ENCODE results near the gene THOC6. TPM values are rescaled to one million over a fixed set of nuclear protein-coding genes. Genes with fewer than 3 reads are reported as not detected.

The THOC6 gene
- total and polyA plus RNA-seq, 4 donors = 10.8 to 14.8 (median 11.7) TPM

DNA sequence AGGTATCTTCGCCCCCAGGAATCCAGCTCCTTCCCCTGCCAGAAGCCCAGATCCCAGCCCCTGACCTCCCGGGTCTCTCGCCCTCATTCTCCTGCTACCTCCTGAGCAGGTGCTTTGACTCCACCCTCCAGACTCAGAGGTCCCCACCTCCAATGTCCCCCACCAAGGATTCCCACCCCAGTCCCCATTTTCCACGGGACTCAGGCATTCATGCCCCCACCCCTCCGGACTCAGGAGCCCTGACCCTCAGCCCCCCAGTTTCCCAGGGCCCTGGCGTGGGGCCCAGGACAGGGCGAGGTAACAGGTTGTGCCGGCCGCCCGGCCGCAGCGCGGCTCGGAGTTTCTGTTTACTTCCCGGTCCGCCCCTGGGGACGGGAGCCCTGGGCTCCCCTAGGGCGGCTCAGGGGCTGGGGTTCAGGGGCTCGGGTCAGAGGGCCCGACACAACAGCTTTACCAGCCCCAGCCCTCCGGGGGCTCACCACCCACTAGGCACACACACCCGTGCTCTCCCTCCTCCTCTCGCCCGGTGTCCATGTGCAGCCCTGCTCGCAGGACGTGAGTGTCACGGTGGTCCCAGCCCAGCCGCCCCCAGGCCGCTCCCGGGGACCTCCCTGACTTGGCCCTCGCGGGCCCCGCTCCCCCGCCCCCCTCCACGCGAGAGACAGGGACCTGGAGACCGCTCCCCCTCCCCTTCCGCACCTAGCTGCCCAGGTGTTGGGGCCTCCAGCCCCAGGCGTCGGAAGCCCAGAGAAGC, 12.3 kb downstream of the THOC6 start:
- WGBS = 3% methylated on average over 40 of the region's 40 CpGs

DNA sequence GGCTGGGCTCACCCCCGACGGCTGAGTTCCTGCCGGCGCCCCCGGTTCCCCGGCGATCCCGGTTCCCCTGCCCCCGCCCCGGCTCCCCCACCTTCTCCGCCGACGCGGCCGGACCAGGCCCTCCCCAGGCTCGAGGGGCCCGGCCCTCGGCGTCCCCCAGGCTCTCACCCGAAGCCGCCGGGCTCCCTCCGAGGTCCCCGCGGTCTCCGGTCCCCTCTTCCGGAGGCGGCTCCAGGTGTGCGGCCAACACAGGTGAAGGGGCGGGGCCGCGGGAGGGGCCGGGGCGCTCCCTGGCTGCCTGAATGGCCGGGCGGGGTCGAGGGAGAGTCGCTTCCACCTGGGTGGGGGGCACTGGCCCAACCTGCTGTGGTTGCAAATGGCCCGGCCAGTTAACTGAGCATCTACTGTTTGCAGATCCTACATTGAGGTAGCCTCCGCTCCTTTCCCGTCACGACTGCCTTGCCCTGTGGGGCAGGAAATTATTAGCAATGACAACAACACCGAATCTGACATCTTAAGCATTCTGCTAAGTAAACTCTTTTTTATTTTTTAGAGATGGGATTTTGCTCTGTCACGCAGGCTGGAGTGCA, 13.0 kb downstream of the THOC6 start, which contains the start of gene BICDL2:
Gene BICDL2, minus strand, starts transcription at position 219 of the 590 bp plus-strand sequence. CDS start 1,448 bp downstream, outside the sequence.
- Histone ChIP-seq H3K27ac (ENCODE audit: low read depth in 1 of 2, low read length in 2 of 2) (no peak within 1 kb of the TSS), H3K27me3 (ENCODE audit: control insufficient read depth in 4 of 4, insufficient read depth in 4 of 4, low read length in 3 of 4) (peaks cover 0 to 8% (median 5%) of the 10 kb centered on the region in 4 donors), H3K4me1 (ENCODE audit: control insufficient read depth in 4 of 4, insufficient read depth in 4 of 4, low read length in 3 of 4) (peaks cover 0 to 4% (median 0%) of the 10 kb centered on the region in 4 donors), H3K9me3 (ENCODE audit: control insufficient read depth in 4 of 4, low read length in 3 of 4) (no peaks in the 10 kb centered on the region), H3K36me3 (ENCODE audit: control insufficient read depth in 4 of 4, insufficient read depth in 3 of 4, low read depth in 1 of 4, low read length in 3 of 4) (no peaks in the 10 kb centered on the region), H3K9ac (ENCODE audit: low read depth in 1 of 2, low read length in 2 of 2) (no peak within 1 kb of the TSS), H3K4me3 (ENCODE audit: low read depth in 1 of 3, low read length in 3 of 3) (peak within 1 kb of the TSS in 1 of 3 donors; percentile 14)
- 10% methylated on average over 44 of the region's 44 CpGs for WGBS
- TF ChIP-seq ATF3 (IDR thresholded peaks at IDR 0.05) (no peak), FOXA1 (IDR thresholded peaks at IDR 0.05) (no peak), HNF4G (IDR thresholded peaks at IDR 0.05) (no peak), EGR1 (IDR thresholded peaks at IDR 0.05; ENCODE audit: low read depth in 2 of 2) (no peak), JUND (IDR thresholded peaks at IDR 0.05) (no peak), HNF4A (conservative IDR thresholded peaks at IDR 0.05) (no peak), SP1 (IDR thresholded peaks at IDR 0.05) (no peak), YY1 (IDR thresholded peaks at IDR 0.05) (no peak), RXRA (IDR thresholded peaks at IDR 0.05) (no peak)
- TF ChIP-seq, protein P1, sequence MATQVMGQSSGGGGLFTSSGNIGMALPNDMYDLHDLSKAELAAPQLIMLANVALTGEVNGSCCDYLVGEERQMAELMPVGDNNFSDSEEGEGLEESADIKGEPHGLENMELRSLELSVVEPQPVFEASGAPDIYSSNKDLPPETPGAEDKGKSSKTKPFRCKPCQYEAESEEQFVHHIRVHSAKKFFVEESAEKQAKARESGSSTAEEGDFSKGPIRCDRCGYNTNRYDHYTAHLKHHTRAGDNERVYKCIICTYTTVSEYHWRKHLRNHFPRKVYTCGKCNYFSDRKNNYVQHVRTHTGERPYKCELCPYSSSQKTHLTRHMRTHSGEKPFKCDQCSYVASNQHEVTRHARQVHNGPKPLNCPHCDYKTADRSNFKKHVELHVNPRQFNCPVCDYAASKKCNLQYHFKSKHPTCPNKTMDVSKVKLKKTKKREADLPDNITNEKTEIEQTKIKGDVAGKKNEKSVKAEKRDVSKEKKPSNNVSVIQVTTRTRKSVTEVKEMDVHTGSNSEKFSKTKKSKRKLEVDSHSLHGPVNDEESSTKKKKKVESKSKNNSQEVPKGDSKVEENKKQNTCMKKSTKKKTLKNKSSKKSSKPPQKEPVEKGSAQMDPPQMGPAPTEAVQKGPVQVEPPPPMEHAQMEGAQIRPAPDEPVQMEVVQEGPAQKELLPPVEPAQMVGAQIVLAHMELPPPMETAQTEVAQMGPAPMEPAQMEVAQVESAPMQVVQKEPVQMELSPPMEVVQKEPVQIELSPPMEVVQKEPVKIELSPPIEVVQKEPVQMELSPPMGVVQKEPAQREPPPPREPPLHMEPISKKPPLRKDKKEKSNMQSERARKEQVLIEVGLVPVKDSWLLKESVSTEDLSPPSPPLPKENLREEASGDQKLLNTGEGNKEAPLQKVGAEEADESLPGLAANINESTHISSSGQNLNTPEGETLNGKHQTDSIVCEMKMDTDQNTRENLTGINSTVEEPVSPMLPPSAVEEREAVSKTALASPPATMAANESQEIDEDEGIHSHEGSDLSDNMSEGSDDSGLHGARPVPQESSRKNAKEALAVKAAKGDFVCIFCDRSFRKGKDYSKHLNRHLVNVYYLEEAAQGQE (IDR thresholded peaks at IDR 0.05) = no peak
- DNase-seq (ENCODE audit: low spot score) = no peak

More for the DNA sequence above, 12.3 kb downstream of the THOC6 start:
- peak overlapping the region in 1 of 3 donors; percentile 14 for H3K4me3 ChIP-seq (ENCODE audit: low read depth in 1 of 3, low read length in 3 of 3)
- H3K27me3 ChIP-seq (ENCODE audit: control insufficient read depth in 4 of 4, insufficient read depth in 4 of 4, low read length in 3 of 4) = peaks cover 0 to 8% (median 5%) of the 10 kb centered on the region in 4 donors
- no peak for DNase-seq (ENCODE audit: low spot score)
- no peaks in the 10 kb centered on the region for H3K9me3 ChIP-seq (ENCODE audit: control insufficient read depth in 4 of 4, low read length in 3 of 4)
- TF ChIP-seq NR2F2 (IDR thresholded peaks at IDR 0.05) (no peak), TAF1 (conservative IDR thresholded peaks at IDR 0.05) (no peak), FOXA1 (IDR thresholded peaks at IDR 0.05) (no peak), HNF4A (conservative IDR thresholded peaks at IDR 0.05) (no peak), ATF3 (IDR thresholded peaks at IDR 0.05) (no peak), HNF4G (IDR thresholded peaks at IDR 0.05) (no peak), JUND (IDR thresholded peaks at IDR 0.05) (no peak), RXRA (IDR thresholded peaks at IDR 0.05) (no peak), EGR1 (IDR thresholded peaks at IDR 0.05; ENCODE audit: low read depth in 2 of 2) (no peak), GABPA (IDR thresholded peaks at IDR 0.05 in 1 of 2, conservative IDR thresholded peaks at IDR 0.05 in 1 of 2) (no peak), YY1 (IDR thresholded peaks at IDR 0.05) (no peak)
- TF ChIP-seq, protein P2, sequence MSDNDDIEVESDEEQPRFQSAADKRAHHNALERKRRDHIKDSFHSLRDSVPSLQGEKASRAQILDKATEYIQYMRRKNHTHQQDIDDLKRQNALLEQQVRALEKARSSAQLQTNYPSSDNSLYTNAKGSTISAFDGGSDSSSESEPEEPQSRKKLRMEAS (IDR thresholded peaks at IDR 0.05) = no peak
- TF ChIP-seq, protein P3, sequence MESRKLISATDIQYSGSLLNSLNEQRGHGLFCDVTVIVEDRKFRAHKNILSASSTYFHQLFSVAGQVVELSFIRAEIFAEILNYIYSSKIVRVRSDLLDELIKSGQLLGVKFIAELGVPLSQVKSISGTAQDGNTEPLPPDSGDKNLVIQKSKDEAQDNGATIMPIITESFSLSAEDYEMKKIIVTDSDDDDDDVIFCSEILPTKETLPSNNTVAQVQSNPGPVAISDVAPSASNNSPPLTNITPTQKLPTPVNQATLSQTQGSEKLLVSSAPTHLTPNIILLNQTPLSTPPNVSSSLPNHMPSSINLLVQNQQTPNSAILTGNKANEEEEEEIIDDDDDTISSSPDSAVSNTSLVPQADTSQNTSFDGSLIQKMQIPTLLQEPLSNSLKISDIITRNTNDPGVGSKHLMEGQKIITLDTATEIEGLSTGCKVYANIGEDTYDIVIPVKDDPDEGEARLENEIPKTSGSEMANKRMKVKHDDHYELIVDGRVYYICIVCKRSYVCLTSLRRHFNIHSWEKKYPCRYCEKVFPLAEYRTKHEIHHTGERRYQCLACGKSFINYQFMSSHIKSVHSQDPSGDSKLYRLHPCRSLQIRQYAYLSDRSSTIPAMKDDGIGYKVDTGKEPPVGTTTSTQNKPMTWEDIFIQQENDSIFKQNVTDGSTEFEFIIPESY (IDR thresholded peaks at IDR 0.05) = no peak
- H3K4me1 ChIP-seq (ENCODE audit: control insufficient read depth in 4 of 4, insufficient read depth in 4 of 4, low read length in 3 of 4) = peaks cover 0 to 4% (median 0%) of the 10 kb centered on the region in 4 donors
- no peak overlapping the region for H3K9ac ChIP-seq (ENCODE audit: low read depth in 1 of 2, low read length in 2 of 2)
- H3K27ac ChIP-seq (ENCODE audit: low read depth in 1 of 2, low read length in 2 of 2) = no peak overlapping the region
- no peaks in the 10 kb centered on the region for H3K36me3 ChIP-seq (ENCODE audit: control insufficient read depth in 4 of 4, insufficient read depth in 3 of 4, low read depth in 1 of 4, low read length in 3 of 4)
